Natural killer cell (primary cell): Measurements from ENCODE around the gene CD300C. TPM values are rescaled to one million over a fixed set of nuclear protein-coding genes. Genes with fewer than 3 reads are reported as not detected.

Experiments used
- ATAC-seq, 3 donors: fragments of 150-1000 bp in 2 of 3; fragments of 200-7000 bp in 1 of 3; cut with Tn5 transposase; 1 replicate in 1 of 3; 2 replicates in 2 of 3; pipeline ENCODE4 v1.10.0; 2021; ENCODE audit warnings: mild to moderate bottlenecking in 2 of 3, moderate library complexity in 2 of 3
- DNase-seq, 2 donors: peaks; one replicate each; pipeline versions ENCODE4 v3.0.0 to v3.0.0-alpha.2; 2013 to 2021; ENCODE audit warnings: mixed read lengths in 1 of 2
- H3K27ac ChIP-seq: one replicate; pipeline ENCODE4 v1.5.1; 2013; ENCODE audit warnings: mild to moderate bottlenecking, low read length
- H3K27me3 ChIP-seq: one replicate; pipeline ENCODE4 v1.6.1; 2013; ENCODE audit warnings: low read length; ENCODE audit not compliant: control insufficient read depth, insufficient read depth
- H3K36me3 ChIP-seq: one replicate; pipeline ENCODE4 v1.6.1; 2013; ENCODE audit warnings: low read length; ENCODE audit not compliant: control insufficient read depth, insufficient read depth
- H3K4me1 ChIP-seq: one replicate; pipeline ENCODE4 v1.6.1; 2013; ENCODE audit warnings: low read length; ENCODE audit not compliant: control insufficient read depth, insufficient read depth
- H3K4me3 ChIP-seq: one replicate; pipeline ENCODE4 v1.5.1; 2013; ENCODE audit warnings: low read length
- H3K9me3 ChIP-seq: one replicate; pipeline ENCODE4 v1.6.1; 2013; ENCODE audit warnings: low read length; ENCODE audit not compliant: control insufficient read depth, insufficient read depth
- H3K27ac Mint-ChIP-seq, 2 donors: one replicate each; pipeline ENCODE4 v1.8.0; 2022; ENCODE audit warnings: mild to moderate bottlenecking in 2 of 2, mixed read lengths in 2 of 2, moderate library complexity in 1 of 2
- H3K27me3 Mint-ChIP-seq, 2 donors: one replicate each; pipeline ENCODE4 v1.8.0; 2022; ENCODE audit warnings: low read depth in 2 of 2, mixed read lengths in 2 of 2
- H3K36me3 Mint-ChIP-seq: one replicate; pipeline ENCODE4 v1.8.0; 2022; ENCODE audit warnings: mixed read lengths
- H3K4me1 Mint-ChIP-seq, 2 donors: one replicate each; pipeline ENCODE4 v1.8.0; 2022; ENCODE audit warnings: mixed read lengths in 2 of 2
- H3K4me3 Mint-ChIP-seq: one replicate; pipeline ENCODE4 v1.8.0; 2022; ENCODE audit warnings: mild to moderate bottlenecking, moderate library complexity, mixed read lengths
- H3K9me3 Mint-ChIP-seq, 2 donors: one replicate each; pipeline ENCODE4 v1.8.0; 2022; ENCODE audit warnings: mixed read lengths in 2 of 2
- CTCF ChIP-seq: fragments of 200-600 bp; IDR thresholded peaks from one replicate; pipeline ENCODE4 v1.8.0; 2022; ENCODE audit warnings: antibody characterized with exemption
- WGBS: methylation state at CpG from one replicate; pipeline ENCODE4 v1.1.7; 2013; ENCODE audit warnings: missing lambda C conversion rate; ENCODE audit not compliant: insufficient coverage; 5-methylcytosine and 5-hydroxymethylcytosine counted together
- intact Hi-C: fragments of 100-400 bp; cut with micrococcal nuclease; formaldehyde crosslinking; loops from one replicate; pipeline ENCODE4 v1.14.2; 2022
- total RNA-seq, 4 donors: library from RNA; stranded (reverse); fragments of 120-200 nt in 1 of 4; gene quantifications; one replicate each; pipeline versions ENCODE4 v1.2.3 to v1.2.4, GENCODE V29; 2013 to 2022

CD300C gene
- total RNA-seq, 3 donors from 2014 or later (not counting 1 experiment from before 2014, with no cell fraction given), result 4.3 to 7.6 (median 6.9) TPM

- no peaks in the 10 kb centered on the region for H3K27me3 Mint-ChIP-seq
- no peak overlapping the region for H3K4me3 ChIP-seq
- no peaks in the 10 kb centered on the region for H3K27me3 ChIP-seq
- no peaks in the 10 kb centered on the region for H3K4me1 Mint-ChIP-seq
- intact Hi-C loops, result no loop called here
- H3K9me3 Mint-ChIP-seq, result no peaks in the 10 kb centered on the region
- H3K36me3 Mint-ChIP-seq, result no peaks in the 10 kb centered on the region
- no peak for TF ChIP-seq CTCF
- no peak overlapping the region for H3K27ac Mint-ChIP-seq
- H3K36me3 ChIP-seq, result no peaks in the 10 kb centered on the region
- WGBS, result 86% methylated on average over 6 of the region's 6 CpGs
- H3K4me3 Mint-ChIP-seq, result no peak overlapping the region
- H3K9me3 ChIP-seq, result no peaks in the 10 kb centered on the region
- no peaks in the 10 kb centered on the region for H3K4me1 ChIP-seq
- no peak overlapping the region for H3K27ac ChIP-seq
- DNase-seq (no peak), ATAC-seq (no peak)
Measured at GRCh38 chr17:74502861-74503260, 43.1 kb downstream of the CD300C start.

- Histone ChIP-seq H3K36me3 (no peaks in the 10 kb centered on the region), H3K27ac (no peak overlapping the region), H3K4me1 (no peaks in the 10 kb centered on the region), H3K27me3 (no peaks in the 10 kb centered on the region), H3K4me3 (no peak overlapping the region), H3K9me3 (no peaks in the 10 kb centered on the region)
- WGBS, result 97% methylated on average over 3 of the region's 3 CpGs
- H3K27ac Mint-ChIP-seq, result no peak overlapping the region
- TF ChIP-seq CTCF, result no peak
- intact Hi-C loops, result loop anchor here (10.0 kb wide), 1 partner anchor 195 kb away; no protein-coding TSS in a partner anchor
- H3K36me3 Mint-ChIP-seq, result no peaks in the 10 kb centered on the region
- H3K4me3 Mint-ChIP-seq, result no peak overlapping the region
- ATAC-seq (no peak), DNase-seq (no peak)
- H3K27me3 Mint-ChIP-seq, result no peaks in the 10 kb centered on the region
- no peaks in the 10 kb centered on the region for H3K9me3 Mint-ChIP-seq
- H3K4me1 Mint-ChIP-seq, result peaks cover 0 to 9% of the 10 kb centered on the region in 2 donors
Measured at GRCh38 chr17:74499992-74500391, 45.9 kb downstream of the CD300C start.

GRCh38 chr17:74497471-74497870 lies 48.4 kb downstream of the CD300C start:
- H3K27ac ChIP-seq, result no peak overlapping the region
- DNase-seq, result no peak
- no peak for TF ChIP-seq CTCF
- 68% methylated on average over 5 of the region's 5 CpGs for WGBS
- no peak for ATAC-seq
- H3K4me3 Mint-ChIP-seq, result no peak overlapping the region
- H3K9me3 ChIP-seq, result no peaks in the 10 kb centered on the region
- H3K27me3 Mint-ChIP-seq, result no peaks in the 10 kb centered on the region
- no peaks in the 10 kb centered on the region for H3K9me3 Mint-ChIP-seq
- peaks cover 11% of the 10 kb centered on the region for H3K4me1 ChIP-seq
- H3K27me3 ChIP-seq, result no peaks in the 10 kb centered on the region
- intact Hi-C loops, result loop anchor here (10.0 kb wide), 1 partner anchor 193 kb away; no protein-coding TSS in a partner anchor
- H3K36me3 Mint-ChIP-seq, result no peaks in the 10 kb centered on the region
- peak overlapping the region in 1 of 2 donors; percentile 53 for H3K27ac Mint-ChIP-seq
- peaks cover 8 to 25% of the 10 kb centered on the region in 2 donors for H3K4me1 Mint-ChIP-seq
- no peaks in the 10 kb centered on the region for H3K36me3 ChIP-seq
- no peak overlapping the region for H3K4me3 ChIP-seq

GRCh38 chr17:74493331-74493833 lies 52.5 kb downstream of the CD300C start:
- 52% methylated on average over 10 of the region's 11 CpGs for WGBS
- Histone ChIP-seq H3K4me3 (no peak overlapping the region), H3K27ac (no peak overlapping the region), H3K36me3 (peaks cover 3% of the 10 kb centered on the region), H3K4me1 (peaks cover 35% of the 10 kb centered on the region), H3K9me3 (peaks cover 2% of the 10 kb centered on the region), H3K27me3 (no peaks in the 10 kb centered on the region)
- intact Hi-C loops, result loop anchor here (1.0 to 10.0 kb wide), 4 partner anchors 36 to 189 kb away; no protein-coding TSS in a partner anchor
- TF ChIP-seq CTCF, result peak; percentile 86
- Mint-ChIP-seq H3K27ac (peak overlapping the region; percentile 78 to 88), H3K36me3 (no peaks in the 10 kb centered on the region), H3K4me1 (peaks cover 40 to 66% of the 10 kb centered on the region in 2 donors), H3K27me3 (no peaks in the 10 kb centered on the region), H3K9me3 (no peaks in the 10 kb centered on the region), H3K4me3 (peak overlapping the region; percentile 68)
- DNase-seq (peak; percentile 63 to 85), ATAC-seq (peak; percentile 87 to 93 (median 90))
